DMS114 treated with DMSO at 0.1 percent for 48 hours (cell line): Measurements from ENCODE around the gene WNT7B.

ENCODE experiments used
- DNase-seq: peaks from one replicate; lab custom pipeline; 2025; ENCODE audit not compliant: unreplicated experiment; lab: John Stamatoyannopoulos, UW

Gene WNT7B

DNA sequence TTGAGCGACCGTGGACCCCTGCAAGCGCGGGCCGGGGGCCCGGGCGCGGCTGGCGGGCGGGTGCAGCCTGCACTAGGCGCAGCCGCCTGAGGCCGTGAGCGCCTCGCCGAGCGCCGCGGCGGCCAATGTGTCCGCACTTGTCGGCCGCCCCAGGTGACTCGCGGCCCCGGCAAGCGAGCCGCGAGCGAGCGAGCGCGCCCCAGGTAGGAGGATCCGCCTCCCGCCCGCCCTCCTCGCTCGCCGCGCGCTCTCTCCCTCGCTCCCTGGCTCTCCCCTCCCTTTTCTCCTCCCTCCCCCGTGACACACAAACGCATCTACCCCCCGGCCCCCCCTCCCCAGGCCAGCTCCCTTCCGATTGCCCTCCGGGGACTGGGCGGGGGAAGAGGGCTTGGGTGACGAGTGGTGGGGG is at the start of gene WNT7B:
WNT7B (minus strand) TSS at position 160 of the 409 bp plus-strand sequence. CDS start 408 bp downstream, outside the sequence.
- DNase-seq: no peak

DNA sequence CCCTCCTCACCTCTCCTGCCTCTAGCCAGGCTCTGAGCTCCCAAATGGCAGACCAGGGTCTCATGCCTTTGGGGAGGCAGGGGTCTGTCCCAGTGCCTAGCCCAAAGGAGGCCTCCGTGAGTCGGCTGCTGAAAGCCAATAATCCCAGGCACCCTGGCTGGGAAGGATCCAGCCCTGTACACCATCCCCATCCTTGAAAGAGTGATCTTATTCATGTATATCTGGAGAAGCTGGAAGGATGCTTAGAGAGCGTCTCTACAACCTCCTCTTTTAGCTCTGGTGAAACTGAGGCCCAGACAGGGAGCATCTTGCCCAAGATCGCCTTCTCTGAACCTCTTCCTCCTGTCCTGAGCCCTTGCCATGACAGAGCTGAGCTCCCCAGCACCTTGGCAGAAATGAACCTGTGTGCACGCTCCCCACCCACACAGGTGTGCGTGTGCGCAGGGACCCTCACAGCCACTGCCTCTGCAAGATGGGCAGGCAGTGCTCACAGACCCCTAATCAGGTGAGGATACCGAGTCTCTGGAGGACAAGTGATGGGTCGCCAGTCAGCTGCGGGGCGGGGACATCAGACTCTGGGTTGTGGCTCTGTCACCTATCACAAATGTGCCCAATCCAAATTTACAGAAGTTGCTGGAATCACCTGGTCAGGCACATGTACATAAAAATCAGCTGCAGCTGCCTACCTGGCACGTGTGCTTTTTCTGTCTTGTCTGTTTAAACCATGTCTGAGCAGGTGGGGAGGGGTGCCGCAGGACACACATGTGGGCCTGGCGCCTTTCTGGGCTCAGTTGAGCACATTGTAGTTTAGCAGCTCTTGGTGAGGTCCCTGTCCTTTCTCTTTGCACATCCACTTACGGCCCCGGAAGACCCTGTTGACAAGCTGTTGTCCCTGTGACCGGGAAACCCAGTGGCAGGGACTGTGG is 49.3 kb upstream of the WNT7B start:
- DNase-seq: no peak

GRCh38 chr22:46025225-46025972 is 48.4 kb upstream of the WNT7B start:
- no peak for DNase-seq

- DNase-seq: no peak
Observed at GRCh38 chr22:46024136-46024840, 47.3 kb upstream of the WNT7B start.

DNA sequence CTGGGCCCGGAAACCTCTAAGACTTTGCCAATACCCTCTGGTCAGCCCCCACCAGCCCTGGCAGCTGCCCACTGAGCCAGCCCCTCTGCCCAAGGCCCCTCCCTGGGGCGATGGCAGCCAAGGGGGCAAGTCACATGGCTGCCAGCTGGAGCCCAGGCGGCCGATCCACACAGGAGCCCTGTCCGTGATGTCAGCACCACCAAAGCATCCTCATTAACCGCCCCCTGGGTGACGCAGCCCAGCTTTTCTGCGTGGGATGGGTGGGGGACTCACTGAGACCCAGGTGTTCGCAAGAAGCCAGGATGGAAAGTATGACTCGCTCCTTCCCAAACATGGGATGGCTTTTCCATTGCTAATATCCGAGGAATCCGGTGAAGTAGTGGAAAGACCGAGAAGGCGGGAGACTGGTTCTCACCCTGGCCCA is 46.6 kb upstream of the WNT7B start:
- DNase-seq: no peak

- DNase-seq: no peak
Observed at GRCh38 chr22:46022881-46023512, 46.0 kb upstream of the WNT7B start.

DNA sequence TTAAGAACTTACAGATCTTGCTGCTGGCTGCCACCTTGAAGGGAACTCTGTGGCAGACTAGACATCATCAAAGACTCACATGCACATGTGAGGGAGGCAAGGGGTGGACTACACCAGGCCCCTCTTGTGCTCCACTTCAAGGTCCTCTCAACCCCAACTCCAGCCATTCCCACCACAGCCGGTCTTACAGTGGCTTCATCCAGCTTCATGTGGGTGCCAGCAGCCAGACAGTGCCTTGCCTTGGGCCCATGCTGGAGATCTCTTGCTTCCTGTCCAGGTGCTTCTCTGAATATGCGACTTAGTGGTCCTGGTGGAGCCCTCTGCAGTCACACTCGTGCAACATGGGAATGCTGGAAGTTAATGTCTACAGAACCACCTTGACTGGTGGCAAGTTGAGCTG is 44.6 kb upstream of the WNT7B start:
- DNase-seq: no peak

GRCh38 chr22:46019351-46019750 is 42.4 kb upstream of the WNT7B start:
- no peak for DNase-seq

DNA sequence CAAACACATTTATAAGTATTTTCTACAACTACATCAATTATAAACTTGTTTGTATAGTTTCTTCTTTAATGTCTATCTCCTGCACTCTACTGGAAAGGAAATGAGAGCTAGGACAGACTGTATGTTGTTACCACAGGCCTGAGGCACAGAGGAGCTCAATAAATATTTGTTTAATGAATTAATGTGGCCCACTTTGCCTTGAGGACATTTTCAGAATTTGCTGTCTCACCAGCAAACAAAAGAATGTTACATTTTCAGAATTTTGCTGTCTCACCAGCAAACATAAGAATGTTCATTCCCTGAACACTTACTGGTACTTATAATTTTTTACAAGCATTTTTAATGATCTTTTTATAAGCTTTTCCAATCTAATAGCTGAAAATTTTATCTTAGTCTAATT is 41.9 kb upstream of the WNT7B start:
- DNase-seq: no peak

DNA sequence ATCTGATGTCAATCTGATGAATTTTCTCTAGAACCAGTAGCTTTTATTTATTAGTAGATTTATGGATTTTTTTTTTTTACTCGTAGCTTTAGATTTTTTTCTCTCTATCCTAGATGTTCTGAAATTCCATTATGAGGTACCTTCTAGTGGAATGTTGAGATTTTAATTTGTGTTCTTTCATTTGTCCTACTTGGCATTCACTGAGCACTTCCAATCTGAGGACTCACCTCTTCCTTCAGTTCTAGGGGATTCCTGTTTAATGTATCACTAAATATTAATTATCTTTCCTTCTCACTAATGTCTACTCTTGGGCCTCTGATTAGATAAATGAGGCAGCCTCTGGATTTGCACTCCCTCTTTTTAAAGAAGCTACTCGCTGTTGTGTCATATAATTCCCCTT is 40.2 kb upstream of the WNT7B start:
- DNase-seq: no peak

DNA sequence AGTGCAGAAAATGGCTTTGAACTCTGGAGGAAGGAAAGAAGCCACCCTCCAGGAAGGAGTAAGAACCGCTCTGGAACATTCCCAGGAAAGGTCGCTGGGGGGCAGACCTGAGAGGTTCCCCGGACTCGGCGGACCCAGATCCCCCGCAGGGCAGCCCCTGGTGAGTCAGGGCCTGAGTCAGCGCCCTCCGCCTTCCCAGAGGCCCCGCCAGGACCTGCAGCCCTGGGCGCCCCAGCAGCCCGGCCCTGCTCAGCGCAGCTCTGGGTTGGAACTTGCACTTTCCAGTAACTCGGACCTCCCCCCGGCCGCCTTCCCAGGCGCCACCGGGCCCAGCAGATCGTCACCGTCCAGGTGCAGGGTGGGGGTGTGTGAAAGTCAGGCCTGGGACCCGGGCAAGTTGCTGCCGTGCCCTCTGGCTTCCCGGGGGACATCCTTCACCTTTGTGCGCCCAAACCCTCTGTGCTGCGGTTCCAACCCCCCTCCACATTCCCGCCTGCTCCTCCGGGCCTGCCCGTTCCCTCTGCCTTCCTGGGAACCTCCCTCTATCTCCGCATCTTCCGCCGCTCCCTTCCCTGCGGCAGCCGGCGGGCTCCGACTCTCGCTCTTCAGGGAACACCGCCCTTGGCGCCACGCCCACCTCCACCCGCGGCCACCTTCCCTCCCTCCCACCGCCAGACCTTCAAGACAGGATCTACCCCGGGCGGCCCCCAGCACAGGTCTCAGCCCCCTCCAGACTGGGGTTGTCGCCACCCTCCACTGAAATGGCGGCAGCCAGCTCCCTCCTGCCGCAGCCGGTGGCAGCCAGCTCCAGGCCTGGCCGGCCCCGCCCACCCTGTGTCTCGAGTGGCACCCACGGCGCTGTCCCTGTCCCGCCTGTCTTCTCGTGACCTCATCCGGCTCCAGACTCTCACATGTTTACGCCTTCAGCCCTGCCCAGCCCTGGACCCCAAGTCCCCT is 36.8 kb upstream of the WNT7B start:
- peak; percentile 55 for DNase-seq

GRCh38 chr22:46012881-46013281 is 35.9 kb upstream of the WNT7B start:
- DNase-seq: no peak

- no peak for DNase-seq
Observed at GRCh38 chr22:46012182-46012880, 35.4 kb upstream of the WNT7B start.

DNA sequence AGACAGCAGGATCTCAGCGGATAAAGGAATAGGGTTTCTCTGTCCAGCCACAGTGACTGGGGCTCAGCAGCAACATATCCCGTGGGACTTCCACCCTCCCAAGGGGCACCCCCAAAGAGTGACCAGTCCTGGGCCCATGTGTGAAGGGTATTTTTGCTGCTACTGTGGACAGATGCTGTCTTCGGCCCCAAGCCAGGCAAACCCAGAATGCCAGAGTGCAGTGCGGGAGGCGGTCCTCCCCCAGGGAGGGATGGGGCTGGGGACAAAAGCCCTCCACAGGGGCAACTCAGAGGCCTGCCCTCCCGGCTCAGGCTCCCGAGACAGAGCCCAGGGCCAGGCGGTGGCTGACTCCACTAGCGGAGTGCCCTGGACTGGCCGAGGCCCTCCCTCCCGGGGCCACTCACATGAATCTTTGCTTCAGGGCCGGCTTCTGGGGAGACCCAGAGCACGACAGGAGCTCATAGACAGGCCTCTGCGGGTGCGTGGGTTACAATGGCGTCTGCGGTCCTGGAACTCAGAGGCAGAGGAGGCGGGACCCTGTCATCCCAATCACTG is 34.7 kb upstream of the WNT7B start:
- no peak for DNase-seq

DNA sequence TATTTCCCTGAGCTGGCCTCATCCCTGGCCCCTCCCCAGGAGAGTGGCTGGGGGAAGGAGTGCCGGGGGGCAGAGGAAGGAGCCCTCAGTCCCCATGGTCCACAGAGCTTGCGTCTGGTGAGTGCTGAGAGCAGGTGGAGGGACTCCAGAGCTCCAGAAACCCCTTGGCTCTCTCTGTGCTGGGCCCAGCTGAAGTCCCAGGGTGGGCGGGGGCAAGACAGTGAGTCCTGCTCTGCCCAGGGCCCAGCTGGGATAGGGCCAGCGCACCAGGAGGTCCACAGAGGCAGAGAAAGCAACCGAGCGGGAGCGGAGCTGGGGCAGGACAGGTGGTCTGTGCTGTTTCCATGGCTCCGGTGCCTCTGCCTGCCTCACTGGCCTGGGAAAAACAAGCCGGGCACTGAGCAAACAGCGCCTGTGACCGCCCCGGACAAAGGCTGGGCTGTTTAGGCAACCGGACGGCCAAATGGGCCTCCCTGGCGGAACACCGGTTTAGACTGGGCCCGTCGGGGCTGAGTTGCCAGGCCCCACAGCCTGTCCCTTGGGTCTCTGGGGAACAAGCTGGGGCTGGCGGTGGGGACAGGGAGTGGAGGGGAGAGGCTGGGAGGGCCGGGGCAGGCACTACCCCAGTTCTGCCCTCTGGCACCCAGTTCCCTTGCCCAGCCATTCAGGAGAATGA is 34.1 kb upstream of the WNT7B start:
- DNase-seq: no peak

GRCh38 chr22:46010207-46010867 is 33.4 kb upstream of the WNT7B start:
- no peak for DNase-seq

DNA sequence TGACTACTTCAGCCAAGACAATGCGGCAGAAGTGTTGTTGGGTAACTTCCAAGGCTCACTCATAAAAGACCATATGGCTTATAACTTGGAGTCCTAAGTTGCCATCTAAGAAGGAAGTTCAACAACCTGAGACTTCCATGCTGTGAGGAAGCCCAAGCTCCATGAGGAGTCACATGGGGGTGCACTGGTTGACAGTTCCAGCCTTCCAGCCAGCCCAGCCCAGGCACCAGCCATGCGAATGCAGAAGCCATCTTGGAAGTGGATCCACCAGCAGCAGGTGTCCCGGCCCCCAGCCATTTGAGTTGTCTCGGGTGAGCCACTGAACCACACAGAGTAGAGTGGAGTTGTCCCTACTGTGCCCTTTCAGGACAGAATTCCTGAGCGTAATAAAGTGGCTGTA is 32.8 kb upstream of the WNT7B start:
- DNase-seq: no peak
